ENCODE data around the gene HOXD10. TPM values are rescaled to one million over a fixed set of nuclear protein-coding genes. Genes with fewer than 3 reads are reported as not detected.

HOXD10 gene
- total and polyA plus RNA-seq, 2 of the 13 experiments (the other 11 are each of a cell fraction or from before 2014, with no cell fraction given) = not detected

- BruUV-seq (replicated peaks) = no TSS peak
- Histone ChIP-seq H2AFZ (ENCODE audit: low read length) (no peak overlapping the region), H3K27ac (ENCODE audit: extremely low read length, insufficient read depth, low read length) (no peak overlapping the region), H3K9ac (ENCODE audit: insufficient read depth, low read depth, low read length) (no peak overlapping the region), H3K79me2 (ENCODE audit: insufficient read depth, low read length) (no peaks in the 10 kb centered on the region), H3K4me3 (replicated peaks in 1 of 3; ENCODE audit: insufficient read depth in 1 of 3, low read depth in 2 of 3, low read length in 3 of 3) (no peak overlapping the region), H3K36me3 (replicated peaks in 1 of 2; ENCODE audit: control insufficient read depth in 1 of 2, insufficient read depth in 2 of 2, low read length in 2 of 2) (no peaks in the 10 kb centered on the region), H3K4me1 (ENCODE audit: insufficient read depth, low read length) (peaks cover 17% of the 10 kb centered on the region), H3K9me3 (ENCODE audit: low read length) (no peaks in the 10 kb centered on the region), H3K4me2 (ENCODE audit: low read depth, low read length) (no peak overlapping the region), H3K27me3 (ENCODE audit: control insufficient read depth in 1 of 2, insufficient read depth in 2 of 2, low read length in 2 of 2) (peaks cover 27 to 92% of the 10 kb centered on the region in 2 experiments), H4K20me1 (ENCODE audit: insufficient read depth, low read length) (no peaks in the 10 kb centered on the region)
- DNase-seq (ENCODE audit: low spot score) (no peak), FAIRE-seq (no peak), ATAC-seq (no peak)
- TF ChIP-seq ZNF138 (CRISPR knock-in tag; IDR thresholded peaks at IDR 0.05; ENCODE audit: low read depth) (no peak), KLF11 (CRISPR knock-in tag; IDR thresholded peaks at IDR 0.05) (no peak), ZNF430 (CRISPR knock-in tag; IDR thresholded peaks at IDR 0.05) (no peak), ZNF101 (CRISPR knock-in tag; IDR thresholded peaks at IDR 0.05; ENCODE audit: borderline replicate concordance, low read depth) (no peak), FOXA1 (IDR thresholded peaks at IDR 0.05) (no peak), FOXA1 (CRISPR knock-in tag; IDR thresholded peaks at IDR 0.05) (no peak), ZNF274 (CRISPR knock-in tag; IDR thresholded peaks at IDR 0.05) (no peak), MEF2D (CRISPR knock-in tag; IDR thresholded peaks at IDR 0.05) (no peak), NONO (IDR thresholded peaks at IDR 0.05) (no peak), NONO (CRISPR knock-in tag; conservative IDR thresholded peaks at IDR 0.05) (no peak), ZNF296 (CRISPR knock-in tag; conservative IDR thresholded peaks at IDR 0.05) (no peak), ZBTB39 (CRISPR knock-in tag; IDR thresholded peaks at IDR 0.05) (no peak), PRDM4 (CRISPR knock-in tag; IDR thresholded peaks at IDR 0.05; ENCODE audit: borderline replicate concordance) (no peak), ZNF33B (CRISPR knock-in tag; IDR thresholded peaks at IDR 0.05) (no peak), ZNF891 (CRISPR knock-in tag; IDR thresholded peaks at IDR 0.05) (no peak), ZNF441 (CRISPR knock-in tag; IDR thresholded peaks at IDR 0.05; ENCODE audit: borderline replicate concordance) (no peak), ZNF431 (CRISPR knock-in tag; IDR thresholded peaks at IDR 0.05; ENCODE audit: borderline replicate concordance, low read depth) (no peak), SRSF1 (optimal IDR thresholded peaks at IDR 0.05; ENCODE audit: low read depth, low read length) (no peak)
- TF ChIP-seq, protein P1, sequence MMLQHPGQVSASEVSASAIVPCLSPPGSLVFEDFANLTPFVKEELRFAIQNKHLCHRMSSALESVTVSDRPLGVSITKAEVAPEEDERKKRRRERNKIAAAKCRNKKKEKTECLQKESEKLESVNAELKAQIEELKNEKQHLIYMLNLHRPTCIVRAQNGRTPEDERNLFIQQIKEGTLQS (CRISPR knock-in tag; IDR thresholded peaks at IDR 0.05) = no peak
- POLR2A ChIA-PET = no interaction called here
- in situ Hi-C loops (cut with HindIII; ENCODE audit: extremely low pct_ligation_motif_present, low pct_unique_long_range_greater_than_20kb) = no loop called here
- intact Hi-C loops (cut with micrococcal nuclease; ENCODE audit: unreplicated experiment) = no loop called here
- 21% methylated on average over 8 of the region's 8 CpGs for WGBS (ENCODE audit: low lambda C conversion rate)
- CTCF ChIA-PET (ENCODE audit: low intra/inter-chr PET ratio, low total read pairs) = no interaction called here
Measured at GRCh38 chr2:176093898-176094249, 22.7 kb upstream of the HOXD10 start.

All from HepG2 (cell line).